Liver (tissue), 3 donors: ENCODE results near the gene KIR2DL1.
"Not testable (repeated sequence)": the region's sequence is repeated elsewhere in the genome, so short reads cannot be mapped to it uniquely, and the experiment has no call there.

Source experiments
- EGR1 ChIP-seq, 2 donors: IDR thresholded peaks; 2 replicates each; pipeline ENCODE4 v1.6.1; 2016 to 2018; ENCODE audit warnings: antibody characterized with exemption in 2 of 2, low read depth in 2 of 2
- FOXA1 ChIP-seq: IDR thresholded peaks from 2 replicates; pipeline ENCODE4 v1.6.1; 2016; ENCODE audit warnings: antibody characterized with exemption
- HNF4G ChIP-seq: IDR thresholded peaks from 2 replicates; pipeline ENCODE4 v1.6.1; 2016; ENCODE audit warnings: antibody characterized with exemption
- JUND ChIP-seq, 2 donors: IDR thresholded peaks; 2 replicates each; pipeline ENCODE4 v1.6.1; 2016; ENCODE audit warnings: antibody characterized with exemption in 2 of 2
- RAD21 ChIP-seq, 2 donors: IDR thresholded peaks; 2 replicates each; pipeline ENCODE4 v1.6.1; 2016; ENCODE audit warnings: antibody characterized with exemption in 2 of 2, mild to moderate bottlenecking in 2 of 2
- RXRA ChIP-seq, 2 donors: IDR thresholded peaks; 2 replicates each; pipeline ENCODE4 v1.6.1; 2017 to 2018; ENCODE audit warnings: antibody characterized with exemption in 2 of 2, mild to moderate bottlenecking in 1 of 2
- YY1 ChIP-seq: IDR thresholded peaks from 2 replicates; pipeline ENCODE4 v1.6.1; 2016; ENCODE audit warnings: antibody characterized with exemption, mild to moderate bottlenecking
- TF ChIP-seq, protein P1 (sequence below): IDR thresholded peaks from 2 replicates; pipeline ENCODE4 v1.6.1; 2016; ENCODE audit warnings: antibody characterized with exemption
- TF ChIP-seq, protein P2 (sequence below): fragments of 150-350 bp; IDR thresholded peaks from 2 replicates; pipeline ENCODE4 v1.5.1; 2017; ENCODE audit warnings: improper control_type of control experiment, low read depth, low read length; ENCODE audit not compliant: missing input control
- TF ChIP-seq, protein P3 (sequence below): IDR thresholded peaks from 2 replicates; pipeline ENCODE4 v1.6.1; 2016; ENCODE audit warnings: antibody characterized with exemption
- donor health status: healthy.
- donor health status: healthy.

DNA sequence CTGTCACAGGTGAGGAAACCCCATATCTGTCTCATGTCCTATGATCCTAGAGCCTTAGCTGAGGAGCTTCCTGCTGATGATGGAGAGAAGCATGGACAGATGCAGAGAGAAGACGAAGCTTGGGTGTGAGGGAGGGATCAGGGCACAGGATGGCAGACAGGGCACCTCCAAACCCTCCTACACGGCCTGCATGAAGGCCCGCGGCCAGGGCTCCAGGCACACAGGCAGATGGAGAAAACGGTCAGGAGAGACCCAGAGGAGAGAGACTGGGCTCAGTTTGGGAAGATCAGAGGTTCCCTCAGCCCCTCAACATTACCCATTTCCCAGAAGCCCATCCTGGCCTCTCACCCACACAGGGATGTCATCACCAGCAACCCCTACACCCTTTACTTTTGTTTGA is 25.5 kb upstream of the KIR2DL1 start:
- TF ChIP-seq, protein P1, sequence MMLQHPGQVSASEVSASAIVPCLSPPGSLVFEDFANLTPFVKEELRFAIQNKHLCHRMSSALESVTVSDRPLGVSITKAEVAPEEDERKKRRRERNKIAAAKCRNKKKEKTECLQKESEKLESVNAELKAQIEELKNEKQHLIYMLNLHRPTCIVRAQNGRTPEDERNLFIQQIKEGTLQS = not testable (repeated sequence)
- TF ChIP-seq, protein P2, sequence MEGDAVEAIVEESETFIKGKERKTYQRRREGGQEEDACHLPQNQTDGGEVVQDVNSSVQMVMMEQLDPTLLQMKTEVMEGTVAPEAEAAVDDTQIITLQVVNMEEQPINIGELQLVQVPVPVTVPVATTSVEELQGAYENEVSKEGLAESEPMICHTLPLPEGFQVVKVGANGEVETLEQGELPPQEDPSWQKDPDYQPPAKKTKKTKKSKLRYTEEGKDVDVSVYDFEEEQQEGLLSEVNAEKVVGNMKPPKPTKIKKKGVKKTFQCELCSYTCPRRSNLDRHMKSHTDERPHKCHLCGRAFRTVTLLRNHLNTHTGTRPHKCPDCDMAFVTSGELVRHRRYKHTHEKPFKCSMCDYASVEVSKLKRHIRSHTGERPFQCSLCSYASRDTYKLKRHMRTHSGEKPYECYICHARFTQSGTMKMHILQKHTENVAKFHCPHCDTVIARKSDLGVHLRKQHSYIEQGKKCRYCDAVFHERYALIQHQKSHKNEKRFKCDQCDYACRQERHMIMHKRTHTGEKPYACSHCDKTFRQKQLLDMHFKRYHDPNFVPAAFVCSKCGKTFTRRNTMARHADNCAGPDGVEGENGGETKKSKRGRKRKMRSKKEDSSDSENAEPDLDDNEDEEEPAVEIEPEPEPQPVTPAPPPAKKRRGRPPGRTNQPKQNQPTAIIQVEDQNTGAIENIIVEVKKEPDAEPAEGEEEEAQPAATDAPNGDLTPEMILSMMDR = not testable (repeated sequence)
- not testable (repeated sequence) for TF ChIP-seq RXRA (IDR thresholded peaks at IDR 0.05); HNF4G; FOXA1; RAD21 (IDR thresholded peaks at IDR 0.05); JUND (IDR thresholded peaks at IDR 0.05); YY1; EGR1 (IDR thresholded peaks at IDR 0.05; ENCODE audit: low read depth in 2 of 2)
- TF ChIP-seq, protein P3, sequence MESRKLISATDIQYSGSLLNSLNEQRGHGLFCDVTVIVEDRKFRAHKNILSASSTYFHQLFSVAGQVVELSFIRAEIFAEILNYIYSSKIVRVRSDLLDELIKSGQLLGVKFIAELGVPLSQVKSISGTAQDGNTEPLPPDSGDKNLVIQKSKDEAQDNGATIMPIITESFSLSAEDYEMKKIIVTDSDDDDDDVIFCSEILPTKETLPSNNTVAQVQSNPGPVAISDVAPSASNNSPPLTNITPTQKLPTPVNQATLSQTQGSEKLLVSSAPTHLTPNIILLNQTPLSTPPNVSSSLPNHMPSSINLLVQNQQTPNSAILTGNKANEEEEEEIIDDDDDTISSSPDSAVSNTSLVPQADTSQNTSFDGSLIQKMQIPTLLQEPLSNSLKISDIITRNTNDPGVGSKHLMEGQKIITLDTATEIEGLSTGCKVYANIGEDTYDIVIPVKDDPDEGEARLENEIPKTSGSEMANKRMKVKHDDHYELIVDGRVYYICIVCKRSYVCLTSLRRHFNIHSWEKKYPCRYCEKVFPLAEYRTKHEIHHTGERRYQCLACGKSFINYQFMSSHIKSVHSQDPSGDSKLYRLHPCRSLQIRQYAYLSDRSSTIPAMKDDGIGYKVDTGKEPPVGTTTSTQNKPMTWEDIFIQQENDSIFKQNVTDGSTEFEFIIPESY = not testable (repeated sequence)
